ENCODE measurements around the gene PLEKHG4B. TPM values are rescaled to one million over a fixed set of nuclear protein-coding genes. Genes with fewer than 3 reads are reported as not detected.

The PLEKHG4B gene
- total and polyA plus RNA-seq, 2 of the 8 experiments (the other 6 are each of a cell fraction or from before 2014, with no cell fraction given), result 31.1 to 43.6 TPM

- FAIRE-seq, result no peak
- H2BK5ac ChIP-seq (ENCODE audit: low read depth, low read length), result no peak overlapping the region
- no peak overlapping the region for H4K5ac ChIP-seq (ENCODE audit: insufficient read length, low read depth, low read length)
- no peak overlapping the region for H3K18ac ChIP-seq (ENCODE audit: extremely low read depth, low read length)
- no peak overlapping the region for H4K91ac ChIP-seq (replicated peaks; ENCODE audit: insufficient read length, low read length)
- no peaks in the 10 kb centered on the region for H3K4me1 ChIP-seq (replicated peaks in 1 of 4; ENCODE audit: control insufficient read depth in 3 of 4, insufficient read depth in 4 of 4, low read length in 3 of 4)
- ChIA-PET CTCF (ENCODE audit: partially characterized antibody) (interaction anchor here (0.6 to 2.4 kb wide), 4 partner anchors 12 to 159 kb away, joined by 3 to 18 read pairs (median 4); no protein-coding TSS in a partner anchor), POLR2A (ENCODE audit: partially characterized antibody) (interaction anchor here (0.5 to 0.7 kb wide), 3 partner anchors 17 to 146 kb away, joined by 3 read pairs; no protein-coding TSS in a partner anchor)
- no peaks in the 10 kb centered on the region for H3K9me3 ChIP-seq (ENCODE audit: insufficient read depth in 2 of 2, low read depth in 1 of 2, low read length in 1 of 2)
- H4K8ac ChIP-seq (ENCODE audit: extremely low read depth, insufficient read depth, low read length), result no peak overlapping the region; the same call in 1 of the 2 replicates
- H3K4me3 ChIP-seq (ENCODE audit: extremely low read depth in 1 of 4, insufficient read depth in 2 of 4, low read depth in 3 of 4, low read length in 4 of 4), result no peak overlapping the region
- H2BK20ac ChIP-seq (ENCODE audit: low read length), result no peak overlapping the region
- H3K4me2 ChIP-seq (ENCODE audit: insufficient read depth in 1 of 2, low read depth in 2 of 2, low read length in 2 of 2), result no peak overlapping the region
- H2BK120ac ChIP-seq (replicated peaks; ENCODE audit: low read depth, low read length), result no peak overlapping the region
- H2BK15ac ChIP-seq (ENCODE audit: low read length), result no peak overlapping the region
- no peak overlapping the region for H2AFZ ChIP-seq (ENCODE audit: low read length)
- DNase-seq (ENCODE audit: low read depth in 1 of 2, low spot score in 2 of 2), result no peak
- no peaks in the 10 kb centered on the region; a peak in 1 of 4 replicates for H3K79me2 ChIP-seq (ENCODE audit: control insufficient read depth in 1 of 2, insufficient read depth in 2 of 2, low read length in 2 of 2)
- 93% methylated on average over 21 of the region's 23 CpGs; no CpG with 5 or more reads in 1 of the 2 experiments for WGBS, 2 experiments (ENCODE audit: extremely low coverage in 1 of 2, insufficient coverage in 1 of 2, insufficient read length in 1 of 2, insufficient replicate concordance in 2 of 2, low coverage in 1 of 2, low lambda C conversion rate in 2 of 2, missing lambda C conversion rate in 1 of 2)
- no peak overlapping the region for H3K27ac ChIP-seq (ENCODE audit: low read depth, low read length)
- H3K4ac ChIP-seq (replicated peaks; ENCODE audit: insufficient read length, low read depth, low read length), result no peak overlapping the region
- no peak overlapping the region for H2AK5ac ChIP-seq (ENCODE audit: low read depth, low read length)
- no peaks in the 10 kb centered on the region for H3K27me3 ChIP-seq (replicated peaks in 1 of 4; ENCODE audit: control insufficient read depth in 3 of 4, extremely low read depth in 1 of 4, insufficient read depth in 3 of 4, low read length in 3 of 4)
- no peak for TF ChIP-seq CHD2 (IDR thresholded peaks at IDR 0.05; ENCODE audit: low read length)
- TF ChIP-seq TAF7 (optimal IDR thresholded peaks at IDR 0.05; ENCODE audit: borderline replicate concordance, low read depth, low read length), result no peak
- no peak overlapping the region for H3K56ac ChIP-seq (replicated peaks; ENCODE audit: insufficient read length, low read depth, low read length)
- H2BK12ac ChIP-seq (ENCODE audit: low read depth, low read length), result no peak overlapping the region
- peaks cover 0 to 10% (median 7%) of the 10 kb centered on the region in 4 experiments; a peak in 6 of 8 replicates for H3K36me3 ChIP-seq (ENCODE audit: control insufficient read depth in 2 of 4, insufficient read depth in 4 of 4, low read length in 3 of 4)
- no peak overlapping the region for H3K14ac ChIP-seq (ENCODE audit: insufficient read length)
- H3K23me2 ChIP-seq (ENCODE audit: low read depth, low read length), result no peaks in the 10 kb centered on the region
- H3K79me1 ChIP-seq (ENCODE audit: low read depth, low read length), result no peaks in the 10 kb centered on the region; the same call in 1 of the 2 replicates
- H3K23ac ChIP-seq (ENCODE audit: insufficient read length), result no peak overlapping the region
- H4K20me1 ChIP-seq (replicated peaks in 1 of 2; ENCODE audit: control insufficient read depth in 1 of 2, insufficient read depth in 2 of 2, low read length in 2 of 2), result peaks cover 3 to 13% of the 10 kb centered on the region in 2 experiments
- no peak overlapping the region for H3K9ac ChIP-seq (replicated peaks in 1 of 4; ENCODE audit: extremely low read depth in 1 of 4, low read depth in 3 of 4, low read length in 3 of 4)
These were observed 108.1 kb downstream of the PLEKHG4B start for GRCh38 chr5:199950-200645.
